ENCODE results near the gene ACTR6.
A peak's percentile ranks its signal among the peaks of the same experiment; 100 is the strongest.
"Not testable (repeated sequence)": the region's sequence is repeated elsewhere in the genome, so short reads cannot be mapped to it uniquely, and the experiment has no call there.

ACTR6 gene

DNA sequence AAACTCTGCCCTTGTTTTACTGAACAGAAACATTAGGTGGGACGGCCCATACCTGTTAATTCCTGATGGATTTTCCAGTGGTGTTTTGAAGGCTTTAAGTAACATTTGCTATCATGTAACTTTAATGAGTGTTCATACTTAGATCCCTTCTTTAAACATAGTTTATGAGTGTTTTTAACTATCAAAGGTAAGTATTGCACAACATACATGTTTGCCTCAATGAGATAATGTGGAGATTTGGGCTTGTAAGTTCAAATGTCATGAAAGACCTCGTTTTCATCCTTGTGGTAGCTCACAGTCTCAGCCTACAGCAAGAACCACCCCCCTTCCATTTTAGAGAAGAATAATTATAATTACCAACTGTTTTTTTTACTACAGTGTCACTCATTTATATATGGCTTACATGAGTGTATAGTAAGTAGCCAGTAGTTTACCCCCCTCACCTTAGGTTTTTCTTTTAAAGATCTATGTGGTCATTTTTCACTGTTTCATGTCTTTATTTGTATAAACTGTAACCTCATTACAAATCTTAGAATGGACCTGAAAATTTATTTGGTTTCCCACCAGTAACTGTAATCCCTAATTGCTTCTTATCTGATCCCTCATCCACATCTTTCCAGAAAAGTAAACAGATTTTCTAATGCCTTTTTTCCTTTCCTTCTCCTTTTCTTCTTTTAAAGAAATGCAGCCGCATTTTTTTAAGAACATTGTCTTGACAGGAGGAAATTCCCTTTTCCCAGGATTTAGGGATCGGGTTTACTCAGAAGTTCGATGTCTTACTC lies 18.9 kb downstream of the ACTR6 start:
- no peak for DNase-seq

DNA sequence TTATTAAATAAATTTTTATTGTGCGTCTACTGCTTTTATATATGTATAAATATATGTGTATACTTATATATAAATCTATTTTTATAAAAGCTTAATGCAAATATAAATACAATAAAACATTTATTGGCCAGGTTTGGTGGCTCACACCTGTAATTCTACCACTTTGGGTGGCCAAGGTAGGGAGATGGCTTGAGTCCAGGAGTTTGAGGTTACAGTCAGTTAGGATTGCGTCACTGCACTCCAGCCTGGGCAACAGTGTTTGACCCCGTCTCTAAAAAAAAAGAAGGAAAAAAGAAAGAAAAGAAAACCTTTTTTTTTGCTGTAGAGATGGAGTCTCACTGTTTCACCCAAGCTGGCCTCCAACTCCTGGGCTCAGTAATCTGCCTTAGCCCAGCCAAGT lies 20.9 kb downstream of the ACTR6 start:
- no peak for DNase-seq

DNA sequence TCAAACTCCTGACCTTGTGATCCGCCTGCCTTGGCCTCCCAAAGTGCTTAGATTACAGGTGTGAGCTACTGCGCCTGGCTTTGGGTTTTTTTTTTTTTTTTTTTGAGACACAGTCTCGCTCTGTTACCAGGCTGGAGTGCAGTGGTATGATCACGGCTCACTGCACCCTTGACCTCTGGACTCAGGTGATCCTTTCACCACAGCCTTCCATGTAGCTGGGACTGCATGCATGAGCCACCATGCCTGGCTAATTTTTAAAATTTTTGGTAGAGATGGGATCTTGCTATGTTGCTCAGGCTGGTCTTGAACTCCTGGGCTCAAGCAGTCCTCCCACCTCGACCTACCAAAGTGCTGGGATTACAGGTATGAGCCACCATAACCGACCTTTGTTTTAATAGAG lies 21.6 kb downstream of the ACTR6 start:
- DNase-seq, result not testable (repeated sequence)

DNA sequence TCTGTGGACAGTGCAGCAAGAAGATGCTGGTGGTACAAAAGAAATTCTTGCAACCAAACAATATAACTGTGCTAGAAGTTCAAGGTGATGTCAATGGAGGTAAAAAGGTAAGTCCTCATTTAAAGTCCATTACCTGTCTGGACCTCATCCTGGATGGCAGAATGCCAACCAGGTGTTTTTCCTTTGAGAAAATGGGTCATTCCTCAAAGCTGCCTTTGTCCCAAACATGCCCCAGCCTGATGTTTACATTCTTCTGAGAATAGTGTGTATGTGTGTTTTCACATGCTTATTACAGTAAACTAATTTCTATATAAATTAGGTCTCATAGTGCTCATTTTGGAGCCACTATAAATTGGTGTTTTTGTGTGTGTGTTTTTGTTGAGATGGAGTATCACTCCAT lies 24.9 kb downstream of the ACTR6 start:
- no peak for DNase-seq

DNA sequence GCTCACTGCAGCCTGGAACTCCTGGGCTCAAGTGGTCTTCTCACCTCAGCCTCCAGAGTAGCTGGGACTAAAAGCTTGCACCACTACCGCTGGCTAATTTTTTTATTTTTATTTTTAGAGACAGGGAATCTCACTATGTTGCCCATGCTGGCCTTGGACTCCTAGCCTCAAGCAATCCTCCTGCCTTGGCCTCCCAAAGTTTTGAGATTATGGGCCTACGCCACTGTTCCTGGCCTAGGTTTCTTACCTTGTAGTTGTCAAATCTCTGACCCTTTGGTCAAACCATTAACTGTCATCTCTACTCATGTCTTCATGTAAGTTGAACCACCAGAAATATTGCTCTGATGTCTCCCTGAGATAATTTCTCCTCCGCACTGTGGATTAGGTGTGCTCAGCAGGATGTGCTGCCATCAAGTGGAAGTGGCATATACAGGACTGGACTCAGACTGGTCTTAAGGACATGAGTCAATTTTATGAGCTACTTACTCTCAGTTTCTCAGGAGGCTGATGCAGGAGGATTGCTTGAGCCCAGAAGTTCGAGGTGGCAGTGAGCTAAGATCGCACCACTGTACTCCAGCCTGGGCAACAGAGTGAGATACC lies 28.5 kb downstream of the ACTR6 start:
- DNase-seq, result no peak

DNA sequence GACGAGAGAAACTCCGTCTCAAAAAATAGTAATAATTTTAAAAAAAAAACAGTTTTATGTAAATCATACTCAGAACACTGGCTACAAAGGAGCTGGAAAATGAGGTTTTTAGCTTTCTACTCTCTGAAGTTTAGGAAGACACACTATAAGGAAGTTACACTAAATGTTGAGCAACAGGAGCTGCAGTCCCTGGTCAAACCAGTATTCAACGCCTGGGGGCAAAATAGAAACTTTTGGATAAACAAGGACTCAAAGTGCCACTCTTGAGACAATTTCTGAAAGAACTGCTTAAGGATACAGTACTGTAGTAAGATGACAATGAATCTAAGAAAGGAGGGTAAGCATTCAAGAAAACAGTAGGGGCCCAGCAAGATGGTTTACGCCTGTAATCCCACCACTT lies 29.3 kb downstream of the ACTR6 start:
- no peak for DNase-seq

DNA sequence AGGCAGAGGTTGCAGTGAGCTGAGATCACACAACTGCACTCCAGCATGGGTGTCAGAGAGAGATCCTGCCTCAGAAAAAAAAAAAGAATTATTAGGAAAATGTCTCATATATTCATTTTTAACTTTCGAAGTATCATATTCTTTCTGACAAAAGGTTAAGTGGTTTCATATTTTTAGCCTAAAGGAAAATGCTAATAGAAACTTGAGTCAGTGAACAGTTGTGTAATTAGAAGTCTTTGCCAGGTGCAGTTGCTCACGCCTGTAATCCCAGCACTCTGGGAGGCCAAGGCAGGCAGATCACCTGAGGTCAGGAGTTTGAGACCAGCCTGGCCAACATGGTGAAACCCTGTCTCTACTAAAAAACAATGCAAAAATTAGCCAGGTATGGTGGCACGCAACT lies 31.3 kb downstream of the ACTR6 start:
- DNase-seq, result not testable (repeated sequence)

DNA sequence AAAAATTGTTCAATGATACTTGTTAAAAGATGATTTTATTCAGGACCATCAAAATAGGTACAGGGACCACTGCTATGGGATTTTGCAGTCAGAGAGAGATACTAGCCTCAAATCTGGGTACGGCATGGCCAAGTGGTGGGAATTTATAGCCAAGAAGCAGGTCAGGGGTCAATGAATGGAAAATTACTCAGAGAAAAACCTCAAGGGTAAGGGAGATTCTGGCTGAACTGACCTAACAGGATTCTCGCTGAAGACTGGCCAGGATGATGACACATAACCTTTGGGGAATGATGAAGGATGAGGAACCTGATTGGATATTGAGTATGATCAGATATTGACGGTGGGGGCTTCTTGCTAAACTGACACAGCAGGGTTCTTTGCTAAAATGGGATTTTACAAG lies 33.6 kb downstream of the ACTR6 start:
- DNase-seq, result no peak

DNA sequence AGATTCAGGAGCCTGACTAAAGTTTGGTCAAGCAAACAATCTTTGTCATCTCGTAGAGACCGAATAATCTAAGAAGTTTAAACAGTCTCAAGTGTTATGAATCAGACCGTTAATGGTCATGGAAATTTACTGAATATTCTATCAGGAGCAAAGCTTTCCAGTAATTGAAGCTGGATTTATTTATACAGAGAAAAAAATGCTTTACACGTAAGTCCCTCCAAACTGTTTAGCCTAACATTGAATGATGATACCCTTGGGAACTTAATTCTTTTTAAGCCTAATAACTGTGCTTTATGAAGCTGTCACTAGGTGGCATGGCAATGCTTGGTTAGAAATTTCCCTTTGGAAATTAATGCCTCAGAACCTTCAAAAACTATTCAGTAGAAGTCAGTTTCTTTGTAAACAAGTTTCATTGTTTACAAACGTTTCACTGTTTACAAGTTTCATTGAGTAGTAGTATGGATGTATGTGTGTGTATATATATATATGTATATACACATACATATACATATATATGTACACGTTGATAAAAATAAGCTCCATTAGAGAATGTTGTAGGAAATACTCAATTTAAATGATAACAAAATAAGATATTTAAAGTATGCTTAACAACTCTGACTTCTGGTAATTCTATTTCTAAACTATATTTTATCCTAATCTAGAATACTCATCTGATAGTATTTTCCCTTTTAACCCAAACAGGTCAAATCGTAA lies 34.1 kb downstream of the ACTR6 start:
- peak in 2 of 56 donors; percentile 0 to 1 for DNase-seq

DNA sequence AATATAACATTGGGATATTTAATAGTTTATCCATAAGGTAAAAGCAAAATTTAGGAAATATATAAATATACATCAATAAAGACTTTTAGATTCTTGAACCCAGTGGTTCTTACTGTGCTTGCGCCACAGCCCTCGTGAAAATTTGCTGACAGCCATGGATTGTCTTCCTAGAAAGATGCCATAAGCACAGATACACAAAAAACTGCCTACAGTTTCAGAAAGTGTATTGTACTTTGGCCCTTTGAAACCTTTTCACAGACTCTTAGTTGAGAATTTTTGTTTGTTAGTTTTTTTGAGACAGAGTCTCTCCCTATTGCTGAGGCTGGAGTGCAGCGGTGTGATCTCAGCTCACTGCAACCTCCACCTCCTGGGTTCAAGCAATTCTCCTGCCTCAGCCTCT lies 38.2 kb downstream of the ACTR6 start:
- DNase-seq, result no peak

DNA sequence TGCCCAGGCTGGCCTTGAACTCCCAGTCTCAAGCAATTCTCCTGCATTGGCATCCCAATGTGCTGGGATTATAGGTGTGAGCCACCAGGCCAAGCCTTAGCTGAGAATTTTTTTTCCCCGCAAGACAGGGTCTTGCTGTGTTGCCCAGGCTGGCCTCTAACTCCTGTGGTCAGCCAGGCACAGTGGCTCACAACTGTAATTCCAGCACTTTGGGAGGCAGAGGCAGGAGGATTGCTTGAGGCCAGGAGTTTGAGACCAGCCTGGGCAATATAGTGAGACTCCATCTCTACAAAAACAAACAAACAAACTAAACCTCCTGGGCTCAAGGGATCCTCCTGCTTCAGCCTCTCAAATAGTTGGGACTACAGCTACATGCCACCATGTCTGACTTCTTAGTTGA lies 39.0 kb downstream of the ACTR6 start:
- DNase-seq, result no peak

DNA sequence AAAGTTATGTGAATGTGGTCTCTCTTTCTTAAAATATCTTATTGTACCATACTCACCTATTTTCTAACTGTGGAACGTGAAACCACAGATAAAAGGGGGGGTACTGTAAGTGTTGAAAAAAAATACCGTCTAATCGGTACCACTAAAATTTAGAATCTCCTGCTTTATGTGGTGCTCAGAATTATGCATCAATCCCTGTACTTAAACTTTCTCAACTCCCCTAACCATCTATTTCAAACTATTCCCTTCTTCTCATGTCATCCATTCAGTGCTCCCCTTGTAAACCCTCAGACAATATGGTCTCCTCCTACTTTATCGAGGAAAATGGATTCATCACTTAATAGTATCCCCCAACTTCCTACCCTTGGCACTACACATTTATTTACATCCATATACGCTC lies 42.5 kb downstream of the ACTR6 start:
- DNase-seq, result no peak

DNA sequence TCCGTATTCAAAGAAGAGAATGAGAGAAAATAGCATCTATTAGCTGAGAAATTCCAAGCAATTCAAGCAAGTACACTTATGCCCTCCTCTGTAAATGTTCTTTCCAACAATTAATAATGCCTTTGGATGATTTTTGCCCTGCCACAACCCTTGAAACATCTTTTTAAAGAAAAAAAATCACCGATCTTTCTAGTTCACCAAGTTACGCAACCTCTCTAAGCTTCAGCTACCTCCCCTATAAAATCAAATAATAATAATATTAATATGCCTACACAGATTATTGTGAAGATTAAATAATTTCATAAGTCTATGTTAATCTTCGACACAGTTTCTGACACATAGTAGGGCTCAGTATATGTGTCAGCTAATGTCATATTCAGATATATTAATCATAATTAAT lies 47.1 kb downstream of the ACTR6 start:
- DNase-seq, result no peak

DNA sequence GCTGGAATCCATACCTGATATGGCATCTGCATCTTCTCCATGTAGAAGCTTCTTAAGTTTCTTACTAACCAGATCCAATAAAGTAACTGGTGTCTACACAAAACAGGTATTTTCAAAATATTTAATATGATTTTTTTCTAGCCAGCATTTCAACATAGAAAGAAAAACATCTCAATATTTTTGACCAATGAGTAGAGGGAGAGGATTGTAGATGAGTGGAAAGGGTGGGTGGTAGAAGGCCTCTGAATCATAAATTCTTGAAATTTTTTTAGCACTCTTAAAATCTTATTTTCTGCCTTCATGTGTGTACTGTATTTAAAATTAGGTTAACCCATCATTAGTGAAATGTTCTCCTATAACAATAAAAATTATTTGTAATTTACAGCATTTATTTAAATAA lies 48.3 kb downstream of the ACTR6 start:
- DNase-seq, result no peak

DNA sequence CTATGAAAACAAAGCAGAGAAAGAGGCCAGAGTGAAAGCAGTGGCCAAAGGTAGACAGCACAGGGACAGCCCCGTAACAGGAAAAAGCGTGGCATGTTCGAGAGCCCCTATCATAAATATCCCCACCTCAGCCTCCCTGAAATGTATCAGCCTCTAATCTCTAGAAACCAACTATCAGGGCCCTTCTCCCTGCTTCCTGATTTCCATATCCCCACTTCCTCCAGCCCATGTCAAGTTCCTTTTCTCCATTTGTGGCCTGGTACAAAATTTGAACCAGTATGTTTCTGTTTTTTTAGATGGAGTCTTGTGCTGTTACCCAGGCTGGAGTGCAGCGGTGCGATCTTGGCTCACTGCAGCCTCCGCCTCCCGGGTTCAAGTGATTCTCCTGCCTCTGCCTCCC lies 49.3 kb downstream of the ACTR6 start:
- DNase-seq, result no peak

DNA sequence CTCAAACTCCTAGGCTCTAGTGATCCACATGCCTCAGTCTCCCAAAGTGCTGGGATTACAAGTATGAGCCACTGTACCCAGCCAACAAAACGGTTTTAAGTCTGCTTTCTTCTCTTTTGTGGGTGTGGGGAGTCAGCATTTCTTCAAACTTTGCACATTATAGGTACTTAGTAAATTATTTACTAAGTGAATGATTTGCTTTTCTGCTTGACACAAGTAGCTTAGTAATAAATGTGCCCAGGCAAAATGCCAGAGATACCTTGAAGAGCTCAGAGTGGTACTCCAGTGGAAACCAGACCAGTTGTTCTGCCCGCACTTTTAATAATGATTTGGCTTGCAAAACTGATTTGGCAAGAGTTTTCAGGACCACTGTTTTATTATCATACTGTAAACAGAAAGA lies 51.3 kb downstream of the ACTR6 start:
- DNase-seq, result no peak

DNA sequence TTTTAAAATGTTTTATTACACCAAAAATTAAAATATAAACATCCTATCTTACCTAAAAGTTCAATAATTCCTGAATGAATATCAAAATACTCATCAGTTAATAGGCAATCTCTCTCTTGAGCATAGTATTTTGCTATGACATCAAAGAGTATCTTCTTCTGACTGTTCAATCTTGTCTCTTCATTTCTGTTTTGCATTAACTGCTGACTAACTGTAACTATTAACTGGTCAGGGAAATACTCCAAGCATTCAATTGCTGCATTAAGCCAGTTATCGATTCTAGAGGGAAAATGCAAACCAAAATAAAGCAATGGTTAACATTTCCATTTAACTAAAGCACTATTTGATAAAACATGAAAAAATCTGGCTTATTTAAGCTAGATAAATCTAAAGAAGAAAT lies 52.8 kb downstream of the ACTR6 start:
- no peak for DNase-seq

DNA sequence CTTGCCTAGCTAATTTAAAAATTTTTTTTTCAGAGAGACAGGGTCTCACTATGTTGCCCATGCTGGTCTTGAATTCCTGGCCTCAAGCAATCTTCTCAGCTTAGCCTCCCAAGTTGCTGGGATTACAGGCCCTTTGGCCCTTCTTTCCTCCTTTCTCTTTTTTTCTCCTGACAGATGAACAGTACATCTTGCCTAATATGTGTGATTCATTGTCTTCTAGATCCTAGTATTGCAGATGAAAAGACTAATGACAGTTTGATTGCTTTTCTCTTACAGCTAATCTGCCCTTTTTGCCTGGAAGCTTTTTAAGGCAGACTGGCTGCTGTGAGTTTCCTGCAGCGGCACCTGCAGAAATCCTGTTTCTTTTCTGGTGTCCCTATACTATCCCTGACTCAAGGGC lies 54.3 kb downstream of the ACTR6 start:
- no peak for DNase-seq

DNA sequence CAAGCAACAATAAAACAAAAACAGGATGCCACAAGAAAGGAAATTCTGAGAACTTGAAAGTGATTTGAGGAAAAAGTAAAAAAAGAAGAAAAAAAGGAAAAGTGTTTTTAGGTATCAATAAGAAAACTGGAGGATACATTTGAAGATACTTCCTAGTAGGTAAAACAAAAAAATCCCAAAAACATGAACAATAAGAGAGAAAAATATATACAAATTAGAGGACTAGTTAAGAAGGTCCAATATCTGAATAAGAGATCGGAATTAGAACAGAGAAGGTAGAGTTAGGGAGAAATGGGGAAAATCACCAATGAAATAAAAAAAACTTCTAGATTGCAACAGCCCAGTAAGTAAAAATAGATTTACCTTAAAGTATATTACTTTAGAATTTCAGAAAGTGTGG lies 57.5 kb downstream of the ACTR6 start:
- no peak for DNase-seq

DNA sequence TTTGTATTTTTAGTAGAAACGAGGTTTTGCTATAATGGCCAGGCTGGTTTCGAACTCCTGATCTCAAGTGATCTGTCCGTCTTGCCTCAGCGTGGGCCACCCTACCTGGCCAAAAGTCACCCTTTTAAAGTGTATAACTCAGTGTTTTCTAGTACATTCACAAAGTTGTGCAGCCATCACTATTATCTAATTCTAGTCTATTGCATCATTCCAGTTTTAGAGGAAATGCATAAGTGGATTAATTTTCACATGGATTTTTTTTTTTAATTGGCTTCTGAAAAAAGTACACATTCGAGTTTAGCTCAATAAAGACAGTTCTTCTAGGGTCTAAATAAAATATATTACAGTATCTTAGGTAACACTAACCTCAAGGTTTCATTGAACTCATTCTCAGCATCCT lies 62.5 kb downstream of the ACTR6 start:
- no peak for DNase-seq

DNA sequence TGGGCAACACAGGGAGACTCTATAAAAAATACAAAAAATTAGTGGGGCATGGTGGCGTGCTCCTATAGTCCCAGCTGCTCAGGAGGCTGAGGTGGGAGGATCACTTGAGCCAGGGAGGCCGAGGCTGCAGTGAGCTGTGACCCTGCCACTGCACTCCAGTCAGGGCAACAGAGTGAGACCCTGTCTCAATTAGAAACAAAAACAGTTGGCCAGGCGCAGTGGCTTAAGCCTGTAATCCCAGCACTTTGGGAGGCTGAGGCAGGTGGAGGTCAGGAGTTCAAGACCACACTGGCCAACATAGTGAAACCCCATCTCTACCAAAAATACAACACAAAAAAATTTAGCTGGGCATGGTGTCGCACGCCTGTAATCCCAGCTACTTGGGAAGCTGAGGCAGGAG lies 64.5 kb downstream of the ACTR6 start:
- DNase-seq, result not testable (repeated sequence)

DNA sequence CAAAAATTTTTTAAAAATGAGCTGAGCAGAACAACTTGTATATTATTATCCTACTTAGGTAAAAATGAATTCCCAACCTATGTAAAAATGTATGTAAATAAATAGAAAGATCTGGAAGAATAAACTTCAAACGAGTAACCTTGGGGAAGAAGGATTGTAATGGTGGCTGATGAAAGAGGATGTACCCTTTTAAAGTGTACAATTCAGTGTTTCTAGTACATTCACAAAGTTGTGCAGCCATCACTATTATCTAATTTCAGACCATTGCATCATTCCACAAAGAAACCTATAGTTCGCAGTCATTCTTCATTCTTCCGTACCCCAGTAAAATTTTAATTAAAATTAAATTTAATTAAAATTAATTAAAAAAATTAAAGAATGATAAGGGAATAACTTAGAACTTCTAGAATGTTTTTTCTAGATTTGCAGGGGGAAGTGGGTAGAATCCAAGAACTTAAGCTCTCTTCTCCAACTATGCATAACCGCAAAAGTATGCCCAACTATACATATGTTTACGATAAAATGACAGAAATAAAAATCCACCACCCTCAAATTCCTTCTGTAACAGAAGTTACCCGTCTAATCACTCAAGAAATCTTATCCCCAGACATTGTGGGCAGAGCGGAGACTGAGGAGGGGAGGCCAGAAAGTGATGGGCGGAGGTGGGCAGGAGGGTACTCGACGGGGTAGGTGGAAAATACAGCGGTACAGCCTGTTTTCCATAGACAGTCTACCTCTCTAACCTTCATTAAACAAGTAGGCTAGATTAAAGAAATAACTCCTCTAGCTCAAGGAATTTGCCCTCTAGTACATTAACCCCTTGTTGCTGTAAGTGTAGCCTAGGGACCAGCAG lies 65.3 kb downstream of the ACTR6 start:
- DNase-seq, result no peak
